Tibial nerve (tissue), 4 donors: ENCODE results near the gene MPI.

Experiments
- EP300 ChIP-seq, 2 donors: sonication (generic); formaldehyde crosslinking; IDR thresholded peaks; one replicate each; pipeline ENCODE4 v1.6.1; 2017; ENCODE audit warnings: antibody characterized with exemption in 2 of 2, mild to moderate bottlenecking in 1 of 2
- TF ChIP-seq, protein P1 (sequence below), 5 experiments: fragments of 200-600 bp in 3 of 5; fragments of 450-650 bp in 2 of 5; sonication (generic) in 3 of 5; IDR thresholded peaks; one replicate each; pipeline ENCODE4 v1.5.1; 2016 to 2019; ENCODE audit warnings: antibody characterized with exemption in 5 of 5, mild to moderate bottlenecking in 3 of 5, moderate library complexity in 2 of 5

DNA sequence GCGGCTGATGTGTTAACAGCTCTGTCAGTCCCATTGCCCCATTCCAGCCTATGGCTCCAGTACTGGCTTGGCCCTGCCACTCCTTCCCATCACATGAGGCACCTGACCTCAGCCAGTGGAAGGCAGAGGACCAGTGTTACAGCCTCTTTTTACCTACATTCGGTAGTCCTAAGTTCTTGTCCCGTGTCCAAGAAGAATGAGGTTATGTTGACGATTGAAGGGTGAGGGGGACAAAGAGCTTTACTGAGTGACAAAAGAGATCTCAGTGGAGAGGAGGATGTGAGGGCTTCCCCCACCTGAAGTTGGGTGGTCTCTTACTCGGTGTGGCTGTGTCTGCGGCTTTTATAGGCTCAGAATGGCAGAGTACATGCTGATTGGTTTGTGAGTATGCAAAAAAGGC is 7.3 kb upstream of the MPI start:
- TF ChIP-seq, protein P1, sequence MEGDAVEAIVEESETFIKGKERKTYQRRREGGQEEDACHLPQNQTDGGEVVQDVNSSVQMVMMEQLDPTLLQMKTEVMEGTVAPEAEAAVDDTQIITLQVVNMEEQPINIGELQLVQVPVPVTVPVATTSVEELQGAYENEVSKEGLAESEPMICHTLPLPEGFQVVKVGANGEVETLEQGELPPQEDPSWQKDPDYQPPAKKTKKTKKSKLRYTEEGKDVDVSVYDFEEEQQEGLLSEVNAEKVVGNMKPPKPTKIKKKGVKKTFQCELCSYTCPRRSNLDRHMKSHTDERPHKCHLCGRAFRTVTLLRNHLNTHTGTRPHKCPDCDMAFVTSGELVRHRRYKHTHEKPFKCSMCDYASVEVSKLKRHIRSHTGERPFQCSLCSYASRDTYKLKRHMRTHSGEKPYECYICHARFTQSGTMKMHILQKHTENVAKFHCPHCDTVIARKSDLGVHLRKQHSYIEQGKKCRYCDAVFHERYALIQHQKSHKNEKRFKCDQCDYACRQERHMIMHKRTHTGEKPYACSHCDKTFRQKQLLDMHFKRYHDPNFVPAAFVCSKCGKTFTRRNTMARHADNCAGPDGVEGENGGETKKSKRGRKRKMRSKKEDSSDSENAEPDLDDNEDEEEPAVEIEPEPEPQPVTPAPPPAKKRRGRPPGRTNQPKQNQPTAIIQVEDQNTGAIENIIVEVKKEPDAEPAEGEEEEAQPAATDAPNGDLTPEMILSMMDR (IDR thresholded peaks at IDR 0.05): no peak
- TF ChIP-seq EP300 (IDR thresholded peaks at IDR 0.05): no peak
